Gastrocnemius medialis (tissue), 4 donors: ENCODE data around the gene RIN3. TPM values are rescaled to one million over a fixed set of nuclear protein-coding genes. Genes with fewer than 3 reads are reported as not detected.

Experiments used
- ATAC-seq, 2 donors: fragments of 150-250 bp; one replicate each; pipeline ENCODE4 v1.9.1; 2016
- DNase-seq, 2 donors: peaks; one replicate each; pipeline ENCODE4 v3.0.0-alpha.2; 2019
- H3K27ac ChIP-seq, 4 donors: fragments of 200-600 bp; sonication (generic); 1 replicate in 1 of 4; 2 replicates in 3 of 4; pipeline ENCODE4 v1.5.1; 2016 to 2018; ENCODE audit warnings: mild to moderate bottlenecking in 2 of 4, moderate library complexity in 1 of 4
- H3K27me3 ChIP-seq, 3 donors: fragments of 200-600 bp; sonication (generic) in 2 of 3; 1 replicate in 1 of 3; 2 replicates in 2 of 3; pipeline versions ENCODE4 v1.5.1 to v1.6.0; 2016 to 2019; ENCODE audit warnings: mild to moderate bottlenecking in 1 of 3, moderate library complexity in 1 of 3
- H3K36me3 ChIP-seq, 2 donors: fragments of 200-600 bp; sonication (generic) in 1 of 2; one replicate each; pipeline ENCODE4 v1.5.1; 2017 to 2018
- H3K4me1 ChIP-seq, 2 donors: fragments of 200-600 bp; sonication (generic) in 1 of 2; one replicate each; pipeline ENCODE4 v1.5.1; 2016 to 2017; ENCODE audit warnings: mild to moderate bottlenecking in 2 of 2
- H3K4me3 ChIP-seq, 4 donors: fragments of 200-600 bp; sonication (generic) in 3 of 4; 1 replicate in 1 of 4; 2 replicates in 3 of 4; pipeline ENCODE4 v1.5.1; 2016 to 2019; ENCODE audit warnings: mild to moderate bottlenecking in 2 of 4
- H3K9me3 ChIP-seq, 3 donors: fragments of 200-600 bp; sonication (generic) in 2 of 3; 1 replicate in 1 of 3; 2 replicates in 2 of 3; pipeline ENCODE4 v1.5.1; 2016 to 2019
- CTCF ChIP-seq, 5 experiments: fragments of 450-650 bp in 3 of 5; fragments of 200-600 bp in 2 of 5; sonication (generic) in 2 of 5; IDR thresholded peaks in 4 of 5; conservative IDR thresholded peaks in 1 of 5; 1 replicate in 4 of 5; 2 replicates in 1 of 5; pipeline ENCODE4 v1.5.1; 2016 to 2019; ENCODE audit warnings: antibody characterized with exemption in 5 of 5, mild to moderate bottlenecking in 3 of 5, moderate library complexity in 3 of 5
- POLR2A ChIP-seq, 2 donors: fragments of 450-650 bp; IDR thresholded peaks; one replicate each; pipeline ENCODE4 v1.6.1; 2017; ENCODE audit warnings: antibody characterized with exemption in 2 of 2, mild to moderate bottlenecking in 2 of 2, moderate library complexity in 2 of 2
- in situ Hi-C, 4 donors: fragments of 200-750 bp; cut with MboI; loops; one replicate each; pipeline versions ENCODE4 v1.15.0 to v1.8.0; 2017; ENCODE audit warnings: low sequenced_read_pairs in 4 of 4
- intact Hi-C: fragments of 100-400 bp; cut with DNase I; formaldehyde crosslinking; loops from one replicate; pipeline ENCODE4 v1.15.1; 2023; ENCODE audit warnings: low total_unique reads
- total RNA-seq, 4 donors: library from RNA; depleted of rRNA; stranded (reverse); fragments of >200 nt; gene quantifications; one replicate each; pipeline versions ENCODE4 v1.1.0 to v1.2.3, GENCODE V29; 2016

RIN3 gene
- total RNA-seq, 4 donors from 2014 or later: 2.1 to 3.7 (median 2.6) TPM

GRCh38 chr14:92600318-92601053 is 86.9 kb downstream of the RIN3 start:
- DNase-seq (no peak), ATAC-seq (peak in 1 of 2 donors; percentile 39)
- no peaks in the 10 kb centered on the region for H3K27me3 ChIP-seq
- no peaks in the 10 kb centered on the region for H3K4me1 ChIP-seq
- H3K36me3 ChIP-seq: no peaks in the 10 kb centered on the region
- in situ Hi-C loops (no loop called here), intact Hi-C loops (no loop called here)
- H3K27ac ChIP-seq: no peak overlapping the region
- no peak overlapping the region for H3K4me3 ChIP-seq
- TF ChIP-seq POLR2A (IDR thresholded peaks at IDR 0.05): no peak
- TF ChIP-seq CTCF (IDR thresholded peaks at IDR 0.05 in 4 of 5, conservative IDR thresholded peaks at IDR 0.05 in 1 of 5): no peak
- no peaks in the 10 kb centered on the region for H3K9me3 ChIP-seq

GRCh38 chr14:92601131-92601710 is 87.6 kb downstream of the RIN3 start:
- ATAC-seq (no peak), DNase-seq (no peak)
- Histone ChIP-seq H3K4me1 (no peaks in the 10 kb centered on the region), H3K9me3 (no peaks in the 10 kb centered on the region), H3K27me3 (no peaks in the 10 kb centered on the region), H3K36me3 (no peaks in the 10 kb centered on the region), H3K4me3 (no peak overlapping the region), H3K27ac (no peak overlapping the region)
- in situ Hi-C loops (no loop called here), intact Hi-C loops (no loop called here)
- TF ChIP-seq POLR2A (IDR thresholded peaks at IDR 0.05) (no peak), CTCF (IDR thresholded peaks at IDR 0.05 in 4 of 5, conservative IDR thresholded peaks at IDR 0.05 in 1 of 5) (no peak)

GRCh38 chr14:92601757-92602417 is 88.3 kb downstream of the RIN3 start:
- H3K9me3 ChIP-seq: peaks cover 0 to 5% (median 0%) of the 10 kb centered on the region in 3 donors
- H3K27me3 ChIP-seq: no peaks in the 10 kb centered on the region
- no peak for ATAC-seq
- H3K36me3 ChIP-seq: no peaks in the 10 kb centered on the region
- no peaks in the 10 kb centered on the region for H3K4me1 ChIP-seq
- no peak overlapping the region for H3K4me3 ChIP-seq
- intact Hi-C loops: no loop called here
- no peak for DNase-seq
- in situ Hi-C loops: no loop called here
- H3K27ac ChIP-seq: no peak overlapping the region
- TF ChIP-seq POLR2A (IDR thresholded peaks at IDR 0.05) (no peak), CTCF (IDR thresholded peaks at IDR 0.05 in 4 of 5, conservative IDR thresholded peaks at IDR 0.05 in 1 of 5) (no peak)

- DNase-seq (peak in 1 of 2 donors; percentile 24), ATAC-seq (no peak)
- Histone ChIP-seq H3K36me3 (no peaks in the 10 kb centered on the region), H3K27ac (no peak overlapping the region), H3K27me3 (no peaks in the 10 kb centered on the region), H3K4me3 (no peak overlapping the region), H3K9me3 (peaks cover 0 to 6% (median 0%) of the 10 kb centered on the region in 3 donors), H3K4me1 (no peaks in the 10 kb centered on the region)
- in situ Hi-C loops: no loop called here
- intact Hi-C loops: no loop called here
- TF ChIP-seq POLR2A (IDR thresholded peaks at IDR 0.05) (no peak), CTCF (IDR thresholded peaks at IDR 0.05 in 4 of 5, conservative IDR thresholded peaks at IDR 0.05 in 1 of 5) (no peak)
These were observed 90.0 kb downstream of the RIN3 start for GRCh38 chr14:92603309-92604242.
